Neural progenitor cell (in vitro differentiated cells): Measurements from ENCODE around the gene MYO7B.

Experiments used
- EZH2 ChIP-seq: fragments of 200-600 bp; sonication (generic); IDR thresholded peaks from 2 replicates; pipeline ENCODE4 v1.6.1; 2017; ENCODE audit warnings: antibody characterized with exemption, mild to moderate bottlenecking, moderate library complexity
- TF ChIP-seq, protein P1 (sequence below): fragments of 200-600 bp; sonication (generic); IDR thresholded peaks from 2 replicates; pipeline ENCODE4 v1.5.1; 2017; ENCODE audit warnings: antibody characterized with exemption, mild to moderate bottlenecking

GRCh38 chr2:127504552-127505430 is 30.7 kb upstream of the MYO7B start:
- TF ChIP-seq, protein P1, sequence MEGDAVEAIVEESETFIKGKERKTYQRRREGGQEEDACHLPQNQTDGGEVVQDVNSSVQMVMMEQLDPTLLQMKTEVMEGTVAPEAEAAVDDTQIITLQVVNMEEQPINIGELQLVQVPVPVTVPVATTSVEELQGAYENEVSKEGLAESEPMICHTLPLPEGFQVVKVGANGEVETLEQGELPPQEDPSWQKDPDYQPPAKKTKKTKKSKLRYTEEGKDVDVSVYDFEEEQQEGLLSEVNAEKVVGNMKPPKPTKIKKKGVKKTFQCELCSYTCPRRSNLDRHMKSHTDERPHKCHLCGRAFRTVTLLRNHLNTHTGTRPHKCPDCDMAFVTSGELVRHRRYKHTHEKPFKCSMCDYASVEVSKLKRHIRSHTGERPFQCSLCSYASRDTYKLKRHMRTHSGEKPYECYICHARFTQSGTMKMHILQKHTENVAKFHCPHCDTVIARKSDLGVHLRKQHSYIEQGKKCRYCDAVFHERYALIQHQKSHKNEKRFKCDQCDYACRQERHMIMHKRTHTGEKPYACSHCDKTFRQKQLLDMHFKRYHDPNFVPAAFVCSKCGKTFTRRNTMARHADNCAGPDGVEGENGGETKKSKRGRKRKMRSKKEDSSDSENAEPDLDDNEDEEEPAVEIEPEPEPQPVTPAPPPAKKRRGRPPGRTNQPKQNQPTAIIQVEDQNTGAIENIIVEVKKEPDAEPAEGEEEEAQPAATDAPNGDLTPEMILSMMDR = no peak
- no peak for TF ChIP-seq EZH2
